Smooth muscle cell (in vitro differentiated cells): ENCODE results near the gene BCL6B. TPM values are rescaled to one million over a fixed set of nuclear protein-coding genes. Genes with fewer than 3 reads are reported as not detected.
A peak's percentile ranks its signal among the peaks of the same experiment; 100 is the strongest.
"Not testable (repeated sequence)": the region's sequence is repeated elsewhere in the genome, so short reads cannot be mapped to it uniquely, and the experiment has no call there.

Experiments
- DNase-seq: peaks from one replicate; lab custom pipeline; 2025; ENCODE audit not compliant: unreplicated experiment; lab: John Stamatoyannopoulos, UW
- H2AFZ ChIP-seq: fragments of 200-600 bp; sonication (generic); 2 replicates; pipeline ENCODE4 v1.6.0; 2016; ENCODE audit warnings: antibody characterized with exemption, low read depth, mild to moderate bottlenecking
- H3F3A ChIP-seq: fragments of 200-600 bp; sonication (generic); 2 replicates; pipeline ENCODE4 v1.6.0; 2017; ENCODE audit warnings: antibody characterized with exemption, low read depth
- H3K27ac ChIP-seq: fragments of 200-600 bp; sonication (generic); 2 replicates; pipeline ENCODE4 v1.5.1; 2016; ENCODE audit warnings: low read depth, mild to moderate bottlenecking
- H3K27me3 ChIP-seq: fragments of 200-600 bp; sonication (generic); 2 replicates; pipeline ENCODE4 v1.6.1; 2016; ENCODE audit warnings: low read depth, mild to moderate bottlenecking
- H3K36me3 ChIP-seq: fragments of 200-600 bp; sonication (generic); 2 replicates; pipeline ENCODE4 v1.5.1; 2016; ENCODE audit warnings: low read depth
- H3K4me1 ChIP-seq: fragments of 200-600 bp; sonication (generic); 2 replicates; pipeline ENCODE4 v1.5.1; 2016; ENCODE audit warnings: low read depth
- H3K4me2 ChIP-seq: fragments of 200-600 bp; sonication (generic); 2 replicates; pipeline ENCODE4 v1.6.0; 2016; ENCODE audit warnings: mild to moderate bottlenecking
- H3K4me3 ChIP-seq: fragments of 200-600 bp; sonication (generic); 2 replicates; pipeline ENCODE4 v1.5.1; 2016; ENCODE audit warnings: mild to moderate bottlenecking
- H3K79me2 ChIP-seq: fragments of 200-600 bp; sonication (generic); 2 replicates; pipeline ENCODE4 v1.6.0; 2016; ENCODE audit warnings: low read depth, mild to moderate bottlenecking
- H3K9ac ChIP-seq: fragments of 200-600 bp; sonication (generic); 2 replicates; pipeline ENCODE4 v1.6.0; 2016; ENCODE audit warnings: low read depth
- H3K9me3 ChIP-seq: fragments of 200-600 bp; sonication (generic); replicated peaks from 2 replicates; pipeline ENCODE4 v1.5.1; 2016; ENCODE audit warnings: low read depth
- H4K20me1 ChIP-seq: fragments of 200-600 bp; sonication (generic); 2 replicates; pipeline ENCODE4 v1.6.0; 2016; ENCODE audit warnings: low read depth
- CTCF ChIP-seq: fragments of 200-600 bp; sonication (generic); IDR thresholded peaks from 2 replicates; pipeline ENCODE4 v1.5.1; 2017; ENCODE audit warnings: borderline replicate concordance, mild to moderate bottlenecking, antibody characterized with exemption; ENCODE audit not compliant: insufficient read depth, poor library complexity, severe bottlenecking
- WGBS: methylation state at CpG from one replicate; pipeline ENCODE4 v1.1.7; 2016; ENCODE audit warnings: low lambda C conversion rate; 5-methylcytosine and 5-hydroxymethylcytosine counted together
- polyA plus RNA-seq: library from polyadenylated mRNA; unstranded; fragments of >200 nt; fragmentation: Nextera tagmentation; extraction: Ambion mirVana; gene quantifications from 2 replicates; pipeline ENCODE4 v1.2.1, GENCODE V29; 2016
- total RNA-seq: library from RNA; depleted of rRNA; stranded (reverse); fragments of >200 nt; gene quantifications from 2 replicates; pipeline ENCODE4 v1.2.3, GENCODE V29; 2014

Gene BCL6B
- 0.45 TPM in 1 of 2 replicates, not detected in the other for total RNA-seq
- not detected in 2 replicates for polyA plus RNA-seq

- H3K27me3 ChIP-seq = peaks cover 15% of the 10 kb centered on the region
- DNase-seq = no peak
- peak within 1 kb of the TSS; percentile 31 for H3K4me3 ChIP-seq
- peak within 1 kb of the TSS; percentile 80 for H2AFZ ChIP-seq
- H4K20me1 ChIP-seq = no peaks in the 10 kb centered on the region
- peaks cover 4% of the 10 kb centered on the region for H3F3A ChIP-seq
- H3K4me1 ChIP-seq = peaks cover 7% of the 10 kb centered on the region
- no peak within 1 kb of the TSS for H3K27ac ChIP-seq
- H3K9me3 ChIP-seq = no peaks in the 10 kb centered on the region
- no peaks in the 10 kb centered on the region for H3K79me2 ChIP-seq
- H3K36me3 ChIP-seq = no peaks in the 10 kb centered on the region
- no peak for TF ChIP-seq CTCF
- H3K4me2 ChIP-seq = peak within 1 kb of the TSS; percentile 86
- no peak within 1 kb of the TSS for H3K9ac ChIP-seq
- 18% methylated on average over 47 of the region's 47 CpGs for WGBS
Observed at GRCh38 chr17:7022781-7023571, at the start of gene BCL6B. BCL6B (plus strand) TSS chr17:7023050; CDS start chr17:7023672, 622 bp downstream.

GRCh38 chr17:6979440-6979839, 43.4 kb upstream of the BCL6B start:
- H3F3A ChIP-seq, H3K4me1 ChIP-seq, H3K4me3 ChIP-seq, H3K36me3 ChIP-seq, H3K4me2 ChIP-seq, H2AFZ ChIP-seq, H3K79me2 ChIP-seq, H4K20me1 ChIP-seq, H3K27ac ChIP-seq, H3K27me3 ChIP-seq, DNase-seq, H3K9ac ChIP-seq, H3K9me3 ChIP-seq: not testable (repeated sequence)
- WGBS = 96% methylated on average over 5 of the region's 5 CpGs

- Histone ChIP-seq H3K4me1 (no peaks in the 10 kb centered on the region), H3K4me3 (no peak overlapping the region), H3K9ac (no peak overlapping the region), H3K27me3 (no peaks in the 10 kb centered on the region), H4K20me1 (no peaks in the 10 kb centered on the region), H3K4me2 (no peak overlapping the region), H3K36me3 (no peaks in the 10 kb centered on the region), H3K79me2 (no peaks in the 10 kb centered on the region), H3K9me3 (no peaks in the 10 kb centered on the region), H3F3A (no peaks in the 10 kb centered on the region), H3K27ac (no peak overlapping the region), H2AFZ (no peak overlapping the region)
- no peak for DNase-seq
- WGBS = 83% methylated on average over 1 of the region's 1 CpG
- no peak for TF ChIP-seq CTCF
Observed at GRCh38 chr17:6981426-6981825, 41.4 kb upstream of the BCL6B start.

- no peak overlapping the region for H3K27ac ChIP-seq
- no peak overlapping the region for H3K4me2 ChIP-seq
- no peaks in the 10 kb centered on the region for H3K4me1 ChIP-seq
- H3F3A ChIP-seq = no peaks in the 10 kb centered on the region
- H3K79me2 ChIP-seq = no peaks in the 10 kb centered on the region
- no peaks in the 10 kb centered on the region for H3K36me3 ChIP-seq
- no peak overlapping the region for H3K9ac ChIP-seq
- no peaks in the 10 kb centered on the region for H4K20me1 ChIP-seq
- no peak overlapping the region for H2AFZ ChIP-seq
- no peaks in the 10 kb centered on the region for H3K9me3 ChIP-seq
- DNase-seq = no peak
- TF ChIP-seq CTCF = no peak
- no peaks in the 10 kb centered on the region for H3K27me3 ChIP-seq
- WGBS = 91% methylated on average over 4 of the region's 4 CpGs
- no peak overlapping the region for H3K4me3 ChIP-seq
Observed at GRCh38 chr17:6985266-6985665, 37.6 kb upstream of the BCL6B start.
